AG09319 (cell line): ENCODE data around the gene MAMDC4.

Experiments
- DNase-seq: peaks from one replicate; pipeline ENCODE4 v3.0.0-alpha.2; 2010; ENCODE audit warnings: low read depth; ENCODE audit errors: extremely low read depth
- TF ChIP-seq, protein P1 (sequence below): IDR thresholded peaks from 2 replicates; pipeline ENCODE4 v1.5.1; 2011; ENCODE audit warnings: low read depth, mild to moderate bottlenecking, inconsistent platforms, low read length, moderate library complexity

The MAMDC4 gene

DNA sequence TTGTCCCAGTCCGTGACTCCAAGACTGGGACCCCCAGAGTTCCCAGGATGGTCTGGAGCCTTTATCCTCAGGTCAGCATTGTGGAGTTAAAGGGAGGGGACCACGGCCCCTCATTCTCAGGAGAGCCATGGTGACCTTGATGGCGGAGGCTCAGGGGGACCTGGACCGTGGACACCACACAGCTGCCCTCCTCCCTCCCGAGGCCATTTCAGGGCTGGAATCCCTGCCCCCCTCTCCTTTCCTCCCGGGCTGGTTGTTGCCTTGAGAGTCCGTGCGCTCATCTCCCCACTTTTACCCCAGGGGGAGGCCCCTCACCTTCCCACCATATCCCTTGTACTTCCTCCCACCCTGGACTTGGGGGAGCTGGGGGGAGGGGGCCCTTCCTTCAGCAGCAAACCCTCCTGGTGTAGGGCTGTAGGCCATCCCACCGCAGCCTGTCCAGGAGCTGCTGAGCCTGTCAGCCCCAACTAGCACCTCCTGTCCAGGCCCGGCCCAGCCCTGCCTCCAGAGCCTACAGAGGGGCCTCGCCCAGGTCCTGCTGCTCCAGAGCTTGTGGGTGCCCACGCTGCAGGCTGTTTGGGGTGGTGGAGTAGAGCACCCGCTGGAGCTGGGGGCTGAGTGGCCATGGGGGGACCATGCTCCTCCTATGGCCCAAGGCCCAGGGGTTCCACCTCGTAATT lies 24.2 kb upstream of the MAMDC4 start:
- no peak for DNase-seq
- TF ChIP-seq, protein P1, sequence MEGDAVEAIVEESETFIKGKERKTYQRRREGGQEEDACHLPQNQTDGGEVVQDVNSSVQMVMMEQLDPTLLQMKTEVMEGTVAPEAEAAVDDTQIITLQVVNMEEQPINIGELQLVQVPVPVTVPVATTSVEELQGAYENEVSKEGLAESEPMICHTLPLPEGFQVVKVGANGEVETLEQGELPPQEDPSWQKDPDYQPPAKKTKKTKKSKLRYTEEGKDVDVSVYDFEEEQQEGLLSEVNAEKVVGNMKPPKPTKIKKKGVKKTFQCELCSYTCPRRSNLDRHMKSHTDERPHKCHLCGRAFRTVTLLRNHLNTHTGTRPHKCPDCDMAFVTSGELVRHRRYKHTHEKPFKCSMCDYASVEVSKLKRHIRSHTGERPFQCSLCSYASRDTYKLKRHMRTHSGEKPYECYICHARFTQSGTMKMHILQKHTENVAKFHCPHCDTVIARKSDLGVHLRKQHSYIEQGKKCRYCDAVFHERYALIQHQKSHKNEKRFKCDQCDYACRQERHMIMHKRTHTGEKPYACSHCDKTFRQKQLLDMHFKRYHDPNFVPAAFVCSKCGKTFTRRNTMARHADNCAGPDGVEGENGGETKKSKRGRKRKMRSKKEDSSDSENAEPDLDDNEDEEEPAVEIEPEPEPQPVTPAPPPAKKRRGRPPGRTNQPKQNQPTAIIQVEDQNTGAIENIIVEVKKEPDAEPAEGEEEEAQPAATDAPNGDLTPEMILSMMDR, result no peak

DNA sequence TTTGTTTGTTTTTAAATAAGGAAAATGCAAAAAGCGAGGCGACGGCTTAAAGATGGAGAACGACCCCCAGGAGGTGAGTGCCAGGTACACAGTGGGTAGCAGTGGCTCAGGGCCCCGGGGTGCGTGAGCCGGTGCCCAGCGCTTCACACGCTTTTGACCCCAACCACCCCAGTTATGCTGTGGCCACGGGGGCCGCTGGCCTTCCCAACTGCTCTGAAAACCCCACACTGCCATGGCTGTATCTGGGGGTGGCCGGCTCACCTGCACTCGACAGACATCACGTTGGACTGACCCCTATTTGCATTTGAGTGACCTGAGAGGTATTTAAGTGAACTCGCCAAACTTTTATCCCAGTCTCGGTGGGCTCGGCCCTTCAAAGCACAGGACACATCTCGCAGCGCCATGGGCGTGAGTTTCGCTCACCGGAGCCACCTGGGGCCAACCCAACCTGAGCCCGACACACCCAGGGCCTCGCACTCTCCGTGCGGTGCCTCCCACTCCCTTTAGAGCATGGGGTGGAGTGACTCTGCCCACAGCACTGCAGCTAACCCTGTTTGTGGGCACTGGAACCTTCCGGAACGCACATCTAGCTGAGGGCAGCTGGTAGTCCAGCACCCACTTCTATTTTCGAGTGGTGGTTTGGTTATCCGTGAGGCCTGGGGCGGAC lies 23.5 kb upstream of the MAMDC4 start:
- TF ChIP-seq, protein P1, result no peak
- DNase-seq, result no peak

DNA sequence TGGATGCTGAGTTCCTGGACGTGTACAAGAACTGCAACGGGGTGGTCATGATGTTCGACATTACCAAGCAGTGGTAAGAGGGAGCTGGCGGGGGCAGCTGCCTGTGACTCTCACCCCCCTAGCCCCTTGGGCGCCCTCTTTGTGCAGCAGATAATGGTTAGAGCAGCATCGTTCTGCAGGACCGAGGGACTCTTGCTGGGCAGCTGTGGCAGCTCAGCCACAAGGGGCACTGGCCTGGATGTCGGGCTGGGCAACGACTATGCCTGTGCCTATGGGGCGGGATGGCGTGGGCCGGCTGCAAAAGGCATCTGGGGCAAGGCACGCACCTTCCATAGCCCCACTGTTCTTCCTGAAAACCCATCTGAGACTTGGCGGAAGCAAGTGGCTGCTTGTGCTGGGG lies 22.7 kb upstream of the MAMDC4 start:
- DNase-seq, result no peak
- TF ChIP-seq, protein P1, result no peak

DNA sequence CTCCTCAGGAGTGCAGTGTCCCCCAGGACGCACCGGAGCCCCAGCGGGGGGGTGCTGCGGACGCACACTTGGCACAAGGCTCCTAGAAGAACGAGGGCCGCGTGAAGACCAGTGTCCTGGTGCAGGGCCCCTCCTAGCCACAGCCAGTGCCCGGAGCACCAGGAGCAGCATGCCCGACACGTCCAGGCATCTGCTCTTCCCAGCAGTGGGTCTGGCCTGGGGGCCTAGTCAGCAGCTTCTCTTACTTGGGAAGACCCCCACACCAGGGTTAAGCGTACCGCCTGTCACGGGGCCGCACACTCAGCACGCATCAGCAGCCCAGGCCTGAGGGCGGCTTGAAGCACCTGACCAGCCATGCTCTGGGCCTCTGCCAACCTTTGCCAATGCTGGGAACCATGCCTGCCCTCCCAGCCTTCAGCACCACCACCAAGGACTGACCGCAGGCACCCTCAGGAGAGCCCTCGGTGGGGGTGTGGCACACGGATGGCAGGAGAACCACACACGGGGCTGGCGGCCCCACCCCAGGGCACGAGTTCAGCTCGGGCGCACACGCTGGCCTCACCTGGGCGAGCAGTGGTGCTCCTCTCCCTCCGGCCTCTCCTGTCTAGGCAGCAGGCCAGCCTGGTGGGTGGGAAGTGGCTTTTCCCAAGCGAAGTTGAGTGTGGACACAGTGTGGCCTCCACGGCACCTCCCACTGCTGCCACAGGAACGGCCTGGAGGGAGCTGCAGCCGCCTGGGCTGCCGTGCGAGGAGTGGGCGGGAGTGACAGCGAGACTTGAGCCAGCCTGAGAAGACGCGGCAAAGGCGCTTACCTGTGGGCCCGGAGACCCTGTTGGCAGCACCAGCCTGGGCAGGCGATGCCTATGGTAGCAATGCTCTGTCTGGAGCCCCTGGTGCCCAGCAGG lies 21.9 kb upstream of the MAMDC4 start:
- DNase-seq, result no peak
- TF ChIP-seq, protein P1, result no peak

DNA sequence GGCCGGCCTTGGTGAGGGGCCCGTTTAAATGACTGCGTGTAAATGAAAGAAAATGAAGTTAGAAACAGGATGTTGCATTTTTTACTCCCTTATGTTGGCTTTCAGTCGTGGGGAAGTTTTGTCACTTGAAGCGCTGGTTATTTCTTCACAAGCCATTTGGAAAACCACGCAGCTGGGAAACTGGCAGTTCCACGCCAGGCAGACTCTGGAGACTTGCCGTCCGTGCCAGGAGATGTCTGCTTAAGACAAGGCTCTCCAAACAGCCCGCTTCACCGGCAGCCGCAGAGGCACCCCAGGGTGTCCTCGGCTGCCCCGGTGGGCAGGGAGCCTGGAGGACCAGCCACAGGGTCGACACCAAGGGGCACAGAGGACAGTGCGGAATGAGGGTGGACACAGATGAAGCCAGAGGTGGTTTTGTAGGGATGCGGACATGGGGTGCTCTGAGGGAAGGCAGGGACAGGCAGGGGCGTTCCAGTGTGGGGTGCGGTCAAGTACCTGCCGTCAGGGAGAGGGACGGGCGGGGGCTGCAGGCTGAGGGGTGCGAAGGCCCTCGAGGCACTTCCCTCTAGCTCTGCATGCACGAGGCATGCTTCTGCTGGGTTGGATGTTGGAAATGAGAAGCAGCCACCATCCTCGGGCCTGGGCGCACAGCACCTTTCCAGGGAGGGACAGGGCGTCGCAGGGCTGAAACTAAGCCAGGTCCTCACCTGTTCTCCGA lies 21.0 kb upstream of the MAMDC4 start:
- TF ChIP-seq, protein P1, result no peak
- no peak for DNase-seq

DNA sequence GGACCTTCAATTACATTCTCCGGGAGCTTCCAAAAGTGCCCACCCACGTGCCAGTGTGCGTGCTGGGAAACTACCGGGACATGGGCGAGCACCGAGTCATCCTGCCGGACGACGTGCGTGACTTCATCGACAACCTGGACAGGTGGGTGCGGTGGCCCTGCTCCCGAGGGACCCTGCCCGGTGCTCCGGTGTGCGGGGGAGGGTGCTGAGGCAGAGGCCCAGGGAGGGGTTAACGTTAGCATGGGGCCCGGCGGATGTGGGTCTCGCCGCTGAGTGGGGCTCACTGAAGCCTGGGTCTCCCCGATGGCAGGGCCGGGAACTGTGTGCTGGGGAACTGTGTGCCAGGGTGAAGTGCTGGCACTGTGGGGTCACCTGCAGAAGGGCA lies 20.4 kb upstream of the MAMDC4 start:
- TF ChIP-seq, protein P1, result no peak
- no peak for DNase-seq
